Prostate gland (tissue), 2 donors: ENCODE measurements around the gene CTNNA3. TPM values are rescaled to one million over a fixed set of nuclear protein-coding genes. Genes with fewer than 3 reads are reported as not detected.

Source experiments
- DNase-seq: peaks from one replicate; pipeline ENCODE4 v3.0.0-alpha.2; 2019; ENCODE audit warnings: low spot score
- H3K27ac ChIP-seq, 2 donors: fragments of 200-600 bp; sonication (generic); 2 replicates each; pipeline ENCODE4 v1.5.1; 2017 to 2019
- H3K27me3 ChIP-seq: fragments of 200-600 bp; sonication (generic); replicated peaks from 2 replicates; pipeline ENCODE4 v1.5.1; 2019; ENCODE audit not compliant: insufficient read depth
- H3K36me3 ChIP-seq, 2 donors: fragments of 200-600 bp; sonication (generic); 1 replicate in 1 of 2; 2 replicates in 1 of 2; pipeline versions ENCODE4 v1.5.1 to v1.8.1; 2017 to 2019
- H3K4me1 ChIP-seq: fragments of 200-600 bp; sonication (generic); replicated peaks from 2 replicates; pipeline ENCODE4 v1.5.1; 2019
- H3K4me3 ChIP-seq, 2 donors: fragments of 200-600 bp; sonication (generic); 2 replicates each; pipeline ENCODE4 v1.5.1; 2017 to 2019
- H3K9me3 ChIP-seq: fragments of 200-600 bp; sonication (generic); 2 replicates; pipeline ENCODE4 v1.5.1; 2017
- CTCF ChIP-seq, 4 experiments: fragments of 200-600 bp in 2 of 4; fragments of 450-650 bp in 2 of 4; sonication (generic) in 2 of 4; IDR thresholded peaks; 1 replicate in 3 of 4; 2 replicates in 1 of 4; pipeline ENCODE4 v1.5.1; 2016 to 2019; ENCODE audit warnings: antibody characterized with exemption in 4 of 4, mild to moderate bottlenecking in 2 of 4, moderate library complexity in 2 of 4
- POLR2A ChIP-seq: fragments of 450-650 bp; IDR thresholded peaks from one replicate; pipeline ENCODE4 v1.6.1; 2016; ENCODE audit warnings: antibody characterized with exemption, mild to moderate bottlenecking
- POLR2AphosphoS5 ChIP-seq: sonication (generic); formaldehyde crosslinking; IDR thresholded peaks from one replicate; pipeline ENCODE4 v1.6.1; 2017; ENCODE audit warnings: antibody characterized with exemption
- WGBS: methylation state at CpG from one replicate; pipeline ENCODE4 v1.1.5; 2018; 5-methylcytosine and 5-hydroxymethylcytosine counted together
- intact Hi-C: fragments of 100-400 bp; cut with DNase I; formaldehyde crosslinking; loops from one replicate; pipeline ENCODE4 v1.14.2; 2022
- total RNA-seq, 2 donors: library from RNA; depleted of rRNA; stranded (reverse); fragments of >200 nt; gene quantifications; one replicate each; pipeline ENCODE4 v1.1.0, GENCODE V29; 2016

The CTNNA3 gene
- total RNA-seq, 2 donors from 2014 or later, result 0.27 to 7.2 TPM

DNA sequence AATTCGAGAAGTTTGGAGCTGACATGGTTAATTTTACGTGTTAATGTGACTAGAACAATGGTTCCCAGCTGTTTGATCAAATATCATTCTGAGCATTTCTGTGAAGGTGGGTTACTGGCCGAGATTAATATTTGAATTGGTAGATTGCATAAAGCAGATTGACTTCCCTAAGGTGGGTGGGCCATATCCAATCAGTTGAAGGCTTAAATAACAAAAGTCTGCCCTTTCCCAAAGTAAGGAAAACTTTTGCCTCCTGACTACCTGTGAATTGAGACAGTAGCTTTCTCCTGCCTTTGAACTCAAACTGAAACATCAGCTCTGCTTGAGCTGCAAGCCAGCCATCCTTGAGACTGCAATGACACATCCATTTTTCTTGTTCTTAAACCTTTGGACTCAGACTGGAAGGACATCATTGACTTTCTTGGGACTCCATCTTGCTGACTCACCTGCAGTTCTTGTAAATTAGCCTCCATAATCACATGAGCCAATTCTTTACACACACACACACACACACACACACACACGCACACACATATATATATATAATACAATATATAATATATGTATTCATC, 833.2 kb downstream of the CTNNA3 start:
- no peak for DNase-seq
- H3K27me3 ChIP-seq, result no peaks in the 10 kb centered on the region
- 81% methylated on average over 4 of the region's 4 CpGs for WGBS
- H3K9me3 ChIP-seq, result no peaks in the 10 kb centered on the region
- no peak overlapping the region for H3K27ac ChIP-seq
- TF ChIP-seq POLR2AphosphoS5 (no peak), POLR2A (no peak), CTCF (IDR thresholded peaks at IDR 0.05) (no peak)
- no peak overlapping the region for H3K4me3 ChIP-seq
- H3K36me3 ChIP-seq, result no peaks in the 10 kb centered on the region
- intact Hi-C loops, result no loop called here
- no peaks in the 10 kb centered on the region for H3K4me1 ChIP-seq

DNA sequence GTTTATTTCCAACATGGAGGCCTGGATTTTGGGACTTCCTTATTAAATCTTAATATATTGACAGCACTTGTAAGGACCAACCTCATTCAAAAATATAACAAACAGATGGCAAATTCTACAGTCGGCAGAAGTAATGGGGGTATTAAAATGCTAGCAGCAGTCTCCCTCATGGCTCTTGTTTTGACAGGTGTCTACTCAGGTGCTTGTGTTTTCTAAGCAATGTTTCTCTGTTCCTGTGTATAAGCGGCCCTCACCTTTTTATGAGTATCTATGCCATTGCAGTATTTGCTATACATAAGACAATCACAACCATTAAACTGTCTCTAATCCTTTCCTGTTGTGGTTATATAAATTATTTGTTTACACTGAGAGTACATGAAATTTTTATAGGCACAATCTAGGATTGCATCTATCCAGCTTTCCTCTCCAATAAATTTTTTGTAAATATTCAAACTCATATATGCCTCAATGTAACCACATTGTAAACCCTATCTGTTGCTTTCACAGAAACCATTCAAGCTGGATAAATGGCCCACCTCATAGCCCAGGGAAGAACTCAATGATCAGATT, 835.5 kb downstream of the CTNNA3 start:
- no peak for TF ChIP-seq POLR2A
- TF ChIP-seq CTCF (IDR thresholded peaks at IDR 0.05), result no peak
- no peak for TF ChIP-seq POLR2AphosphoS5
- no peaks in the 10 kb centered on the region for H3K9me3 ChIP-seq
- 15% methylated on average over 2 of the region's 2 CpGs for WGBS
- no peak overlapping the region for H3K4me3 ChIP-seq
- no peak for DNase-seq
- no peak overlapping the region for H3K27ac ChIP-seq
- H3K27me3 ChIP-seq, result no peaks in the 10 kb centered on the region
- H3K36me3 ChIP-seq, result no peaks in the 10 kb centered on the region
- intact Hi-C loops, result no loop called here
- no peaks in the 10 kb centered on the region for H3K4me1 ChIP-seq

- Histone ChIP-seq H3K36me3 (no peaks in the 10 kb centered on the region), H3K9me3 (no peaks in the 10 kb centered on the region), H3K27ac (no peak overlapping the region), H3K4me3 (no peak overlapping the region), H3K4me1 (no peaks in the 10 kb centered on the region), H3K27me3 (no peaks in the 10 kb centered on the region)
- DNase-seq, result no peak
- TF ChIP-seq CTCF (IDR thresholded peaks at IDR 0.05), result no peak
- TF ChIP-seq POLR2AphosphoS5, result no peak
- no peak for TF ChIP-seq POLR2A
- 36% methylated on average over 1 of the region's 1 CpG for WGBS
- intact Hi-C loops, result no loop called here
Measured at GRCh38 chr10:66852811-66853210, 843.2 kb downstream of the CTNNA3 start.

DNA sequence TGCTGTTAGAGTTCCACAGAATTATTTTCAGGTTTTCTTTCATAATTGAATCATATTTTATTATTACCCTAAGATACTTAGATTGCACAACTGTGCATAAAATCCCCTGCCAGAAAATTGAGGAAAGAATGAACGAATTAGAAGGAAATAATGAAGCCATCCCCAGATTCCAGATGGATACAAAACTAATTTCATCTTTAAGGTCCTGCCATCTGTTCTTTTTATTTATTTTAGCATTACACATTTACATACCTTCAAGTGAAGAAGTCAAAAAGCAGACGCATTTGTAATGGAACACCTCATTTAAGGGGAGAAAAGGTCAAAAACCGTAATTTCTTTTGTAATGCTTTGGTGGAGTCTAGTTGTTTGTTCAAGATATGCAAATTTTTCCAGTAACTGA, 847.1 kb downstream of the CTNNA3 start:
- DNase-seq, result no peak
- Histone ChIP-seq H3K9me3 (no peaks in the 10 kb centered on the region), H3K27ac (no peak overlapping the region), H3K4me3 (no peak overlapping the region), H3K4me1 (no peaks in the 10 kb centered on the region), H3K36me3 (no peaks in the 10 kb centered on the region), H3K27me3 (no peaks in the 10 kb centered on the region)
- TF ChIP-seq POLR2A (no peak), POLR2AphosphoS5 (no peak), CTCF (IDR thresholded peaks at IDR 0.05) (no peak)
- intact Hi-C loops, result no loop called here
- 60% methylated on average over 3 of the region's 3 CpGs for WGBS
